Activated CD4-positive, CD25-positive, alpha-beta regulatory T cell (primary cell): Measurements from ENCODE around the gene SFXN5.

Source experiments
- DNase-seq, 4 experiments: peaks; one replicate each; lab custom pipeline; 2025; lab: John Stamatoyannopoulos, UW

SFXN5 gene

DNA sequence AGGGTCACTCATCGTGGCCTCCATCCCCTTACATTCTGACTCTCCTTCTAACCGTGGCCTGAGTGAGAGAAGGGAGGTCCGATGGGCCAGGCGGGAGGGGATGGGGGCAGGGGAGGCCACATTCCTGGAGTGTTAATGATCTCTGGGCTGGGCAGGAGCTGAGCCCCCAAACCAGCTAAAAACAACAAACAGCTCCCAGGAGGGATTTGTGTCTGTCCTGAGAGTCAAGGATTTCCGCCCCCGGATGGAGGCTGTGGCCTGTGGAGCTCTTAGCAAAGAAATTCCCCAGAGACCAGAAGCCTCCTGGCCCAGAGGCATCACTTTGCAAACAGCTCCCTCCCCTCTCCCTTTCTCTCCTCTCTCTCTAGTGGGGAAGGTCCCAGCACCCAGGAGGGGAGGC lies 130.7 kb downstream of the SFXN5 start:
- no peak for DNase-seq

DNA sequence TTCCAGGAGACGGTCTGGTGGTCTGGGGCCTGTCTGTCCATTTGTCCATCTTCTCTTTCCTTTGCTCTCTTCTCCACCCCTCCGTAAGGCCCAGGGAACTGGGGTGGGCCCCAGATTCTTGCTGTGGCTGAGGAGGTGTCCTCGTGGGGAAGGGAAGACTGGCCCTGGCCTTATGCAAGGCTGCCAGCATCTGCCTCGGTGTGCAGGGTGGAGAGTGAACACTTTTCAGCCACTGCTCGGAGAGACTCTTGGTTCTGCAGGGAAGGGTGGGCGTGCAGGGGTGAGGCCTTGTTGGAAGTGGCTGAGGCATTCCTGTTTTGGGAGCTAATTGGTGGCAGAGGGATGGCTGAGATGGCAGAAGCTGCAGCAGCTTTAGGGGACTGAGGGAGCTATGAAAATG lies 131.2 kb downstream of the SFXN5 start:
- no peak for DNase-seq

DNA sequence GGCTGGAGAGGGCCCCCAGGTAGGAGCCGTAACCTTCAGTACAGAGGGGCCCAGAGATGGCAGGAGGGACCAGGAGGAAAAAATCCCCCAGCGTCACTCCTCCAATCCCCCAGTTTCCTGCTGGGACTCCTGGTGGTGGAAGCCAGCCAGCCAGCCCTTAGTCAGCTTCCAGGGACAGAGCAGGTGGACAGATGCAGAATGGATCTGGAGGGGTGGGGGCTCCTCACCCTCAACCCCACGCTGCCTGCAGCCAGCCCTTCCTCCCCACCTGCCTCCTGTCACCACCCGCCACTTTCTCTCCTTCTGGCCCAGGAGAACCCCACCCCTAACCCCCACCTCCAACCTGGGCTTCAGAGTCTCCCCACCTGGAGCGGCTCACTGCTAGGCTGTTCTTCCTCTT lies 133.1 kb downstream of the SFXN5 start:
- DNase-seq: no peak

DNA sequence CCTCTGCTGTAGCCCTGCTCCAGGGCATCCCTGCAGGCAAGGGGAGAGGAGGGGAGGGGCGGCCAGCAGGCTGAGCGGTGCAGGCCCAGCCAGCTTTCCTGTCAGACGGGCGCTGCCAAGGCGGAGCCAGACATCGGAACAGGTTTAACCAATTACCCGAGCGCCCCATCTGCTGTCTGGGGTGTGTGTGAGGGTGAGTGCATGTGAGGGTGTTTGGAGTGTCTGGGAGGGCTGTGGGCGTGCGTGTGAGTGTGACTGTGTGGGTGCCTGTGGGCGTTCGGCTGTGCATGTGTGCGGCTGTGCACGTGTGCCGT lies 134.2 kb downstream of the SFXN5 start:
- DNase-seq: no peak

DNA sequence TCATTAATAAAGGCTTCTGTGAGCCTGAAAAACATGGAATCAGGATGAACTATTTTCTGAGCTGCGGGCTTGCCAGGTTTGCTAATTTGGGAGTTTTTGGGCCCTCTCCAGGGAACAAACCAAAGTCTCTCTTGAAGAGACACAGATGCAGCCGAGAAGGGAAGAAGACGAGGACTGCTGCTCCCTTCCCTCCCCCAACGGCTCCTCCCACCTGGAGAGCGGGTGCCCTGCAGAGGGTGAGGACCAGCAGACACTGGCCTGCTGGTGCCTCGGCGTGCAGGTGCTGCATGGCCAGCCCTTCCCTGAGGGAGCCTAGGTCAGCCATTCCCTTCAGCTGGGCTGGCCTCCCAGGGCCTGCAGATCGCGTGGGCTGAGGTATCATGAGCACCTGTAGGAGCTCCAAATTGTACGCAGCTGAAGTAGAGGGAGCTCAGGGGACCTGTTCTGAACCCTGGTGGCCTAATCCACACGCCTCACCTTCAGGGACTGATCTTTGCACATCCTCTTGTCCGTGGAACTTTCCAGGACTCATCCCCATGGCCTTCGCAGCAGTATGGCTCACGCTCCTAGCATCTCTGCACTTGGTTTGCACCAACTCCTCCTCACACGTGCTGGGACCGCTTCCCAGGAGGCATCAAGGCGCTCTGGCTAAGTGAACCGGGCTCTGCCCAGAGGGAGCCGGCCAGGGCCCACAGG lies 134.7 kb downstream of the SFXN5 start:
- DNase-seq: no peak

DNA sequence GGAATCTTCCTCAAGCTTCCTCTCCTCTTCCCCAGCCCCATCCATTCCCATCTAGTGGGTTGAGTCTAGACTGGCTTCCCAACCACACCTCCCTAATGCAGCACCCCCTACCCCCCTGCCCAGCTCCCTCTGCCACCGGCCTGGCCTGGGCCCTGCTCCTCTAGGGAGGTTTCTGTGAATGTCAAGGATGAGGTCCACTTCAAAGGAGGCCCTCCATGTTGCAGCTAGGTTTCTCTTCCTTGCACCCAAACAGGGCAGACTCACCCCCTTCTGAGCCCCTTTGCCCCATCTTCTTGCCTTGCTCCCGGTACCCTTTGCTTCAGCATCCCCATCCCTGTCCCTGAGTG lies 135.9 kb downstream of the SFXN5 start:
- no peak for DNase-seq

DNA sequence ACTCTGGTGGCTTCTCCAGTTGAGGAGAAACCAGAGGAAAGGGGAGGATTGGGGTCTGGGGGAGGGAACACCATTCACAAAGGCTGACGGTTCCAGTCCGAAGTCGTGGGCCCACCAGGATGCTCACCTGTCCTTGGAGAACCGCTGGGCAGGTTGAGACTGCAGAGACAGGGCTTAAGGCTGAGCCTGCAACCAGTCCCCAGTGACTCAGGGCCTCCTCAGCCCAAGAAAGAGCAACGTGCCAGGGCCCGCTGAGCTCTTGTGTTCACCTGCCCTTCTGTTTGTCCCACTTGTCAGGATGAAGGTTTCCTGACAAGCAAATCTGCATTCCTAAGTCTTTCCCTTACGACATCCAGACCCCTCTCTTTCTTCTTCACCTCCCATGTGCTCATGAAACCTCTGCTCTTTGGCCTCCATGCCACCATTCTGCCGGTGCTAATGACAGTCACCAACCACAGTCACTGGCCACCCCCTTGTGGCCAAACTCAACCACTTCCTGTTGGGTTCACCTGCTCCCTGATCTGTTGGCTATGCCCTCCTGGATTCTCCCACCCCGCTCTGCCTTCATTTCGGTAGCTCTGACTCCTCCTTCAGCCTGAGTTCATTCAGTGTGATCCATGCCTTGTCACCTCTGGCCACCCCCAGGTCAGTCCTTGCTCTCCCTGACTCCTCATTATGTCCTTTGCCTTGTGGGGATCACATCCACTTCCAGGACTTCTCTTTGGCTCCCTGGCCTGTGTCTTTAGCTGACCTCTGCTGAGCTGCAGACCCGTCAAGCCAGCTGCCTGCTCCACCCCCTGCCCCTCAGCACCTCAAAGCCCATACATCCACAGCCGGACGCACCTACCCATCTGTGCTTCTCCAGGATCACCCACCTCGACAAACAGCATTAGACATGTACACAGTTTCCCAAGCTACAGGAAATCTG lies 136.6 kb downstream of the SFXN5 start:
- DNase-seq: no peak

DNA sequence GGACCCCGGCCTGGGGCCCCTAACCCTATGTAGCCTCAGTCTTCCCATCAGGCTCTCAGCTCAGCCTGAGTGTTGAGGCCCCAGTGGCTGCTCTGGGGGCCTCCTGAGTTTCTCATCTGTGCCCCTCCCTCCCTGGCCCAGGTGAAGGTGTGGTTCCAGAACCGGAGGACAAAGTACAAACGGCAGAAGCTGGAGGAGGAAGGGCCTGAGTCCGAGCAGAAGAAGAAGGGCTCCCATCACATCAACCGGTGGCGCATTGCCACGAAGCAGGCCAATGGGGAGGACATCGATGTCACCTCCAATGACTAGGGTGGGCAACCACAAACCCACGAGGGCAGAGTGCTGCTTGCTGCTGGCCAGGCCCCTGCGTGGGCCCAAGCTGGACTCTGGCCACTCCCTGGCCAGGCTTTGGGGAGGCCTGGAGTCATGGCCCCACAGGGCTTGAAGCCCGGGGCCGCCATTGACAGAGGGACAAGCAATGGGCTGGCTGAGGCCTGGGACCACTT lies 137.8 kb downstream of the SFXN5 start:
- no peak for DNase-seq

DNA sequence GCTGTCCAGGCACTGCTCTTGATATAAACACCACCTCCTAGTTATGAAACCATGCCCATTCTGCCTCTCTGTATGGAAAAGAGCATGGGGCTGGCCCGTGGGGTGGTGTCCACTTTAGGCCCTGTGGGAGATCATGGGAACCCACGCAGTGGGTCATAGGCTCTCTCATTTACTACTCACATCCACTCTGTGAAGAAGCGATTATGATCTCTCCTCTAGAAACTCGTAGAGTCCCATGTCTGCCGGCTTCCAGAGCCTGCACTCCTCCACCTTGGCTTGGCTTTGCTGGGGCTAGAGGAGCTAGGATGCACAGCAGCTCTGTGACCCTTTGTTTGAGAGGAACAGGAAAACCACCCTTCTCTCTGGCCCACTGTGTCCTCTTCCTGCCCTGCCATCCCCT lies 138.3 kb downstream of the SFXN5 start:
- no peak for DNase-seq

DNA sequence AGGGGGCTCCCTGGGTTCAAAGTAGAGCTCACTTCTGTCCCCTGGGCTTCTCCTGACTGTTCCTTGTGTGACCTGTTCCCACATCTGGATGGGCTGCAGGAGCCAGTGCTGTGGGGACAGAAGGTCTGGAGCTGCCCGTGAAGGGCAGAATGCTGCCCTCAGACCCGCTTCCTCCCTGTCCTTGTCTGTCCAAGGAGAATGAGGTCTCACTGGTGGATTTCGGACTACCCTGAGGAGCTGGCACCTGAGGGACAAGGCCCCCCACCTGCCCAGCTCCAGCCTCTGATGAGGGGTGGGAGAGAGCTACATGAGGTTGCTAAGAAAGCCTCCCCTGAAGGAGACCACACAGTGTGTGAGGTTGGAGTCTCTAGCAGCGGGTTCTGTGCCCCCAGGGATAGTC lies 138.7 kb downstream of the SFXN5 start:
- DNase-seq: no peak

DNA sequence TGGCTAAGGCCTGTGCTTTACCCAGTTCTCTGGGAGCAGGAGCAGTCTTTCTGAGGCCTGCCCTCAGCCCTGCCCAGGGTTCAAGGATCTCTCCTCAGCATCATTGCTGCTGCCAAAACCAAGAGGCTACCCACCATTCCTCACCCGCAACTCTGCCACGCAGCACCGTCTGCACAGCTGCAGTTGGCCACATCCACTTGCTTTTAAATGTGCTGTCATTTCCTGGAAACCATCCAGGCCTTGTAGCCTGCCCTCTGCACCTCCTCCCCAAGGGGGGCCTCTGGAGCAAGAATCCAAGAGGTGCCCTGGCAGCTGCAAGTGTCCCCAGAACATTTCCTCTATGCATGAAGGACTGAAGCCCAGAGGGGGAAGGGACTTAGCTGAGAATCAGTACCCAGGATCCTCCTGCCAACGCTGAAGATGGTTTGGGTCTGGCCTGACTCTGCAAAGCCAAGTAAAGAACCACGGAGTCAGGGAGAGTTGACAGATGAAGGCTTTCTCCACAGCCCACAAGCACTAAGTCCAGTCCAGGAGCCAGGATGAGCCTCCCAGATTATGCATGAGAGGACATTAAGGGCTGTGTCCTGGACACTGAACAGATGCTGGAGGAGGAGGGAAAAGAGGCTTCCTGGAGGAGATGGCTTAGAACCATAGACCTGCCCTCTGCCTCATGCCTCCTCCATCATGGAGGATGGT lies 139.3 kb downstream of the SFXN5 start:
- DNase-seq: no peak

DNA sequence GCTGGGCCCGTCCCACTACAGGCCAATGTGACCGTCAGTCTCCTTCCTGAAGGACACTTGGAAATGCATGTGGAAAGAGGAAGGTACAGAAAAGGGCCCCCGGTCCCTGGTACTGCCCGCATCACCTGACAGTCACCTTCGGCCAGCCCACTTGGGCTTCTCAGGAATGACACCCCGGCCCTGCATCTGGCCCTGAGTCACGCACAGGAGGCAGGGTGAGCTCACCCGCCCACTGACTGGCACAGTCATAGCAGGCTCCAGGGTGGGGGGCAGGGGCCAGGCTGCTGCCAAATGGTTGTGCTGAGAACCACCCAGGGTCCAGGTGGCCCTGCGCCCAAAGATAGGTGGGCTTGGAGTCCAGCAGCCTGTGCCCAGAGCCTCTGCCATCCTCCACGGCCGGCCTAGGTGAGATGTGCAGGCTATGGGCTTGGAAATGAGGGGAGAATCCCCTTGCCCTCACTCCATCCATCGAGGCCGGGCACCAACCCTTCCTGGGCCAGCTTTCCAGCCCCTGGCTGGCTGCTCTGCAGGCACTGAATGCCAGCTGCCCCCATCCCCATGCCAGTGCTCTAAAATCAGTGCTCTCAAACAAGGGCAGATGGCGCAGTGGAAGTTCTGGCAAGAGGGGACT lies 140.1 kb downstream of the SFXN5 start:
- no peak for DNase-seq

DNA sequence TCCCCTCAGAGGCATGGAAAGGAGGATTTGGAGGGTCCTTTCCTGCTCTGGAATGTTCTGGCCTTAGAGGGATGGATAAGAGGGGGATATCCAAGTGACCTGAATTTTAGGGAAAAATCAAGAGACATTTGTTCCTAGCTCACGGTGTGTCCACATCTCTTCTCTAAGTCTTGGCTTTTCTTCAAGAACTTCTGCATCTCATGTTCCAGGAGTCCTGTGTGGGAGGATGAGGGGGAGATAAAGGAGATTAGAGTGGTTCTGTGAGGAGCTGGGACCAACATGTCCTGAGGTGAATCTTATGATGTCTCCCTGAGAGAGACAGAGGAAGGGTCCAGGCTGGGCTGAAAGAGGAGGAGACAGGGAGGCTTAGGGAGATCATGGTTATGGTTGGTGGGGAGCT lies 142.5 kb downstream of the SFXN5 start:
- DNase-seq: no peak

DNA sequence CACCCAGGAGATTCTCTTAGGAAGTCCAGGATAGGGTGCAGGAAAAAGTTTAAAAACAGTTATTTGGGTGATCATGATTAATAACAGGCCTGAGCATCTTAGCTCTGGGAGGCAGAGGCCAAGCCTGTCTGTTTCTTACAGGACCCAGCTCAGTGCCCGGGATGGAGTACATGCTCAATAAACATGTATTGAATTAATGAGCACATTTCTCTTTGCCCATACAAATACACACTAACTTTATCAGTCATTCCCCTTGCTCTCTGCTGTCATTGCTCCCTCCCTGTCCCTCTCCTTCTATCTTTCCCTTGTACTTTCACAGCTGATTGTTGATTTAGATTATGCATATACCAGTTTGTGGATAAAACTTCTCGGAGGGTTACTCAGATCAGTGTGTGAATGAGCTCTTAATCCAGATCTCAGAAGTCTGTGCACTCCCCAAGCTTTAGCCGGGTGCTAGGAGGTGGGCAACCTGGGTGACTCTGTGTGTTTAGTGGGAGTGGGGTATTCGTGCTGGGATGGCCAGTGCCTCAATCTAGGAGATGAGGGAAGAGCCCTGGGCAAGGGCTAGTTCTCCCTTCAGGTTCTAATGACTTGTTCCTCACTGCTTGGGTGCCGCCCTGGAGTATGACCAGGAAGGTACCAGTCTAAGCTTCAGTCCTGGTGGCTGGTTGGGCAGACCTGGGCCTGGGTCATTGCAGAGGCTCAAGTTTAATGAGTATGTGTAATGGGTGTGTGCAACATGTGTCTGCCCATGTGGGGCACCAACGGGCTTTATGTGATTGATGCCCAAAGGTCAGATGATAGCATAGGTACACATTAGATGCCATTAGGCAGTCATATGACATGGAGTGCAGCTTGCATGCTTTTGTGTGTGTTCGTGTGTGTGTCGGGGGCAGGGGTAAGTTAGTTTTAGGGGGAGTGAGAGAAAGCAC lies 143.6 kb downstream of the SFXN5 start:
- no peak for DNase-seq

DNA sequence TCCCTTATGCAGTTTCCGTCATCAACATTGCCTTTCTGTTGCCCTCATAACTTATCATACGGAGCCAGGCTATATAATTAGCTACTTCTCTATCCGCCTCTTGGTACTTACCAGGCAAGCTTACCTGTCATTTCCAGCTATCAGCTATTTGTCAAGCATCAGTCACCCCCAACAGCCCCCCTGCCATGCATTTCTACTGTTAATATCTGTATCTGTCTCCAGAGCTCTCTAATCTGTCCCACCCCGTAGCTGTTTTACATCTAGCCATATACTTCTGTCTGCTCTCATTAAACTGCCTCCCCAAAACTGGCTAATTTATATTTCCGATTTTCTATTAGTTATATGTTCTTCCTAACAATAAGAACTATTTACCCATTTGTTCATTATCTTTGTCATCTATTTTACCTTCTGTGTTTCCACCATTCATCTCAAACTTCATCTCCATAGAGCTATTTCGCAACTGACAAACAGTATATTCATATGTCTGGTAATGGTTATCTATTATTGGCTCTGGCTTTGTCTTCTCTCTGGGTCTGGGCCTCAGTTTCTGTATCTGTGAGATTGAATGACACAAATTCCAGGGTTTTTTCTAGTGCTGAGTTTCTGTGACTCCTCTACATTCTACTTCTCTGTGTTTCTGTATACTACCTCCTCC lies 144.6 kb downstream of the SFXN5 start:
- DNase-seq: no peak

DNA sequence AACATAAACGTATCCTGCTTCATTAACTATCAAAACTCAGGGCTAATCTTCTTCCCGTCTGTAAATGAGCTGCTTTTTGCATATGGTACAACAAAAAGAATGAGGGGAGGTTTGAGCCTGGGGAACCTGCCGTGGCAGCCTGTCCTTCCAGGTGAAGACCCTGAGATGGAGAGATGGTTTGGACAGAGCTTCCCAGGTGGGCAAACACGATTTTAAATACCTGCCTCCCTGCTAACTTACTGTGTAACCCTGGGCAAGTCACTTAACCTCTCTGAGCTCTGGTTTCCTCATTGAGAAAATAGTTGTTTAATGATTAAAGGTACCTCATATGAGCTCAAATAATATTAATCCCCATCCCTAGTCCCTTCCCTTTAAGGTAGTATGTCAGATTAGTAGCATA lies 145.1 kb downstream of the SFXN5 start:
- DNase-seq: no peak

DNA sequence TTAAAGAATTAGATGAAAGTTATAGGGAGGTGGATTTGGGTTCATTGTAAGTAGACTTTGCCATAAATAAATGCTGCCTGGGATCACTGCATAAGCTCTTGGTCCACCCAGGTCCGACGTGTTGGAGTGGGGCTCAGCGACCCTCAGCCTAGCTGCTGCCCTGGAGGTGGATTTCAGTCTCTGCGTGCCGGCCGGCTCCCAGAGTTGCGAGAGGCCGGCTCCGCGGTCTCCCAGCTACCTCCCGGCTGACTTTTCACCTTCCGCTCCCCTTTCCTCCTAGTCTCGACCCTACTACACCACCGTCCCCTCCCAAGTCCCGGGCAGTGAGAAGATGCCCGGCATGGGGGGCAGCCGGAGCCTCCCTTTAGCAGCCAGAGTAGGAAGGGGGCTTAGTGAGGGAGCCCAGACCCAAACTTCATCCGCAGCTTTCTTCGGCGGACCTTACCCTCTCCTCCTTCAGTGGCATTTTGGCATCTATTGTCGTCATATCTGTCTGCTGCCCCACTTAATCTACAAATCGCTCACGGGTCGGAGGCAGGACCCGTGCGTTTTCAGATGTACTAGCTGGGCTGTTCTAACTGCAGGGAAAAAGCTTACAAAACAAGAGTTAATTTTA lies 146.1 kb downstream of the SFXN5 start:
- no peak for DNase-seq

DNA sequence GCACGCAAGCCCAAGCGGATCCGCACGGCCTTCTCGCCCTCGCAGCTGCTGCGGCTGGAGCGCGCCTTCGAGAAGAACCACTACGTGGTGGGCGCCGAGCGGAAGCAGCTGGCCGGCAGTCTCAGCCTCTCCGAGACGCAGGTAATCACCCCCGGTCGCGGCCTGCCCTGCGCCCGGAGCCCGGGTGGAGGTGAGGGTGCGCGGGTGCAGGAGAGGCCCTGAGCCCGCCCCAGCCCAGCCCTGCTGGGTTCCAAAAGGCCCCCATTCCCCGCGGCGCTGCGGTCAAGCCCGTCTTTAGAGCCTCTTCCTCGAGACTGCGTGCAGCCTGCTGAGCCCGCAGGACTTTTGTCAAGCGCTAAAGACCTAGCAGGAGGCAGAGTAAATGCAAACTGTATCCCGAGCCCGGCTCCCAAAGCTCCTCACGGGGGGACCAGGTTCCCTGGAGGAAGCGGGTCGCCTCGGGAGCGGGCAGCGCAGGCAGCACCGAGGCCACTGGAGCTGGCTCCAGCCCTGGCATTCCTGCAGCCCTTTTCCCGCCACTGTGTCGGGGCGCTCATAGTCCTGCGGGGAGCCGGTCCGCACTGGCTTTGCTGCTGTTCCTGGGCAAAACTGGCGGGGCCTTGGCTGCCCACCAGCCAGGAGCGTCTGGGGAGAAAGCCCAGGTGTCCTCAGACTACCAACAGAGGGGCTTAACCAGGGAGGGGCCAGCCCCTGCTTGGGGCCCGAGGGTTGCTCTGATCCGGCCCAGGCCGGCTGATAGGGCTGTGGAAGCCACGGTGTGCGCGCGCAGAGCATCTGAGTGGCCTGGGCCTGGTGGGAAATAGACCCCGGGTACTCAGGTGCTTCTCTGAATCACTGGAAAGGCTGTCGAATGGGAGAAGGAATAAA lies 146.9 kb downstream of the SFXN5 start:
- DNase-seq: no peak

DNA sequence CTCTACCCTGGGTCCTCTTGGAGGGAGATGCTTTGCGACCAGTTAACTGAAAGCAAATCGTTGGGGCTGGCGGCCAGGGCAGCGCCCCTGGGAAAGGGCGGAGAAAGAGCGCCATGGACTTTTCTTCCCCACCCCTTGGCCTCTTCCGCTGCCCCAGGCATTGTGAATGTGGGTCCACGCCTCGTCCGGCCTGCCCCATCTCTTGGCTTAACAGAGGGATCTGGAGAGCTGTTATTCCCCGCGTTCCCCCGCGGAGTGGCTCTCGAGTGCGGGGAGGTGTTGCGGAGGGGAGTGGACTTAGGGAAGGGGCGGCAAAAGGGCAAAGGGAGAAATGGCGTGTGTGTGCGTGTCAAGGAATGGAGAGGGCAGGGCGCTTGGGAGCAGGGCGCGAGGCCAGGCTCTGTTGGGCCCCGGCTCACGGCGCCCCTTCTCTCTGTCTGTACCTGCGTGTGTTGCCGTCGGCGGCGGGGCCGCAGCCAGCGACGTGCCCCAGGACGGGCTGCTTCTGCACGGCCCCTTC lies 147.6 kb downstream of the SFXN5 start:
- no peak for DNase-seq
